SH-SY5Y (cell line): Measurements from ENCODE around the gene TGFBR1.

Experiments
- GATA2 ChIP-seq: IDR thresholded peaks from 2 replicates; pipeline ENCODE4 v1.6.1; 2011; ENCODE audit warnings: mild to moderate bottlenecking, low read depth, low read length
- GATA3 ChIP-seq: IDR thresholded peaks from 2 replicates; pipeline ENCODE4 v1.6.1; 2011; ENCODE audit warnings: low read depth, mild to moderate bottlenecking, low read length, moderate library complexity

DNA sequence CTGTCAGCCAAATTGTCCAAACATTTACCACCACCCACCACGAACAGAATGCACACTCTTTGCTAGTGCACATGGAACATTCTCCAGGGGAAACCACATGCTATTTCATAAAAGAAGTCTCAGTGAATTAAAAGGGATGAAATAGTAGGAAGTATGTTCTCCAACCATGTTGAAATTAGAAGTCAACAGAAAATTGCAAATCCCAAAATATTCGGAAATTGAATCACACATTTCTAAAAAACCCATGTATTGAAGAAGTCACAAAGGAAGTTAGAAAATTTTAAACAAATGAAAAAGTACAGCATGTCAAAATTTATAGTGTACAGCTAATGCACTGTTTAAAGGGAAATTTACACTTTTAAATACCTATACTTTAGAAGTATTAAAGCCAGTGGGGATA lies 50.8 kb downstream of the TGFBR1 start:
- TF ChIP-seq GATA3, result no peak
- no peak for TF ChIP-seq GATA2
